HCT116 (cell line): ENCODE measurements around the gene EMD. TPM values are rescaled to one million over a fixed set of nuclear protein-coding genes. Genes with fewer than 3 reads are reported as not detected.

Experiments used
- ATAC-seq: fragments of 200-7000 bp; cut with Tn5 transposase; 2 replicates; pipeline ENCODE4 v1.9.1; 2020; ENCODE audit warnings: mild to moderate bottlenecking, moderate library complexity
- BruUV-seq: library from RNA; stranded (reverse); fragments of 400-500 nt; replicated peaks from 2 replicates; lab custom pipeline; 2021; lab: Mats Ljungman, UMichigan
- CTCF ChIA-PET: fragments of 300-600 bp; sonication (Branson Sonifier 250); formaldehyde crosslinking; loops from one replicate; lab custom pipeline; 2021; ENCODE audit warnings: antibody characterized with exemption; lab: Charles Lee
- POLR2A ChIA-PET: fragments of 300-600, 350-600 bp; sonication (Branson Sonifier 250); formaldehyde crosslinking; loops from one replicate; lab custom pipeline; 2021; ENCODE audit warnings: antibody characterized with exemption; lab: Charles Lee
- RAD21 ChIA-PET, 2 experiments: fragments of 300-600 bp; sonication (Branson Sonifier 250); formaldehyde crosslinking; loops; one replicate each; lab custom pipeline; 2023; ENCODE audit warnings: low total read pairs in 2 of 2; ENCODE audit not compliant: uncharacterized antibody in 2 of 2, unreplicated experiment in 2 of 2, low non-redundant PET in 1 of 2; lab: Charles Lee
- DNase-seq: peaks from one replicate; pipeline ENCODE4 v3.0.0-alpha.2; 2010; ENCODE audit warnings: low read depth, low spot score
- H2AFZ ChIP-seq: fragments of 200-600 bp; shearing (Covaris generic), sonication (generic); 2 replicates; pipeline ENCODE4 v1.6.1; 2017; ENCODE audit warnings: low read depth, mixed run types, mixed read lengths, antibody characterized with exemption, low read length; ENCODE audit not compliant: poor library complexity, severe bottlenecking
- H3K27ac ChIP-seq: 2 replicates; pipeline ENCODE4 v1.5.1; 2012; ENCODE audit warnings: low read depth, low read length
- H3K27me3 ChIP-seq: fragments of 200-600 bp; sonication (generic); 2 replicates; pipeline ENCODE4 v1.6.1; 2016; ENCODE audit warnings: mixed run types, low read length, mixed read lengths; ENCODE audit not compliant: insufficient read depth
- H3K36me3 ChIP-seq, 2 experiments: fragments of 200-500 bp in 1 of 2; fragments of 200-600 bp in 1 of 2; sonication (Bioruptor generic) in 1 of 2; sonication (generic) in 1 of 2; 2 replicates each; pipeline versions ENCODE4 v1.5.1 to v1.6.1; 2014 to 2016; ENCODE audit warnings: low read length in 2 of 2, inconsistent platforms in 1 of 2, mixed read lengths in 1 of 2, mixed run types in 1 of 2; ENCODE audit not compliant: insufficient read depth in 2 of 2, control insufficient read depth in 1 of 2
- H3K4me1 ChIP-seq, 2 experiments: fragments of 200-600 bp in 1 of 2; sonication (generic) in 1 of 2; 2 replicates each; pipeline versions ENCODE4 v1.5.1 to v1.6.1; 2012 to 2017; ENCODE audit warnings: low read length in 2 of 2, inconsistent platforms in 1 of 2, mild to moderate bottlenecking in 1 of 2, mixed read lengths in 1 of 2, mixed run types in 1 of 2, moderate library complexity in 1 of 2; ENCODE audit not compliant: insufficient read depth in 2 of 2, control insufficient read depth in 1 of 2
- H3K4me2 ChIP-seq: fragments of 200-600 bp; sonication (generic); 2 replicates; pipeline ENCODE4 v1.6.1; 2017; ENCODE audit warnings: mixed run types, low read length, mixed read lengths
- H3K4me3 ChIP-seq, 2 experiments: fragments of 200-600 bp in 1 of 2; sonication (generic) in 1 of 2; replicated peaks in 1 of 2; 2 replicates each; pipeline ENCODE4 v1.5.1; 2011 to 2016; ENCODE audit warnings: low read length in 2 of 2, control low read depth in 1 of 2, low read depth in 1 of 2, mild to moderate bottlenecking in 1 of 2, mixed read lengths in 1 of 2, mixed run types in 1 of 2
- H3K79me2 ChIP-seq: fragments of 200-600 bp; sonication (generic); 2 replicates; pipeline ENCODE4 v1.6.1; 2017; ENCODE audit warnings: mild to moderate bottlenecking, mixed run types, low read length, moderate library complexity, mixed read lengths; ENCODE audit not compliant: insufficient read depth
- H3K9ac ChIP-seq: fragments of 200-600 bp; sonication (generic); 2 replicates; pipeline ENCODE4 v1.6.1; 2016; ENCODE audit warnings: low read length, mixed read lengths
- H3K9me2 ChIP-seq: fragments of 200-600 bp; sonication (generic), shearing (Covaris generic); 2 replicates; pipeline ENCODE4 v1.6.1; 2017; ENCODE audit warnings: mixed run types, mild to moderate bottlenecking, moderate library complexity; ENCODE audit not compliant: insufficient read depth
- H3K9me3 ChIP-seq, 2 experiments: fragments of 200-500 bp in 1 of 2; fragments of 200-600 bp in 1 of 2; sonication (Bioruptor generic) in 1 of 2; sonication (generic) in 1 of 2; 2 replicates each; pipeline ENCODE4 v1.6.1; 2014 to 2017; ENCODE audit warnings: low read length in 2 of 2, mixed read lengths in 2 of 2, inconsistent platforms in 1 of 2, low read depth in 1 of 2, mild to moderate bottlenecking in 1 of 2, mixed run types in 1 of 2, moderate library complexity in 1 of 2; ENCODE audit not compliant: control insufficient read depth in 1 of 2, insufficient read depth in 1 of 2
- H4K20me1 ChIP-seq: fragments of 200-600 bp; sonication (generic), shearing (Covaris generic); 2 replicates; pipeline ENCODE4 v1.6.1; 2017; ENCODE audit warnings: mixed run types, mild to moderate bottlenecking, moderate library complexity; ENCODE audit not compliant: insufficient read depth
- FOSL1 ChIP-seq: IDR thresholded peaks from 2 replicates; pipeline ENCODE4 v1.6.1; 2012; ENCODE audit warnings: low read depth
- POLR2AphosphoS5 ChIP-seq: IDR thresholded peaks from 2 replicates; pipeline ENCODE4 v1.6.1; 2011; ENCODE audit warnings: mild to moderate bottlenecking, low read depth, low read length, moderate library complexity
- SP1 ChIP-seq: IDR thresholded peaks from 2 replicates; pipeline ENCODE4 v1.6.1; 2012; ENCODE audit warnings: low read depth
- intact Hi-C: fragments of 100-400 bp; cut with micrococcal nuclease; formaldehyde crosslinking; loops from 2 replicates; pipeline ENCODE4 v1.10.0; 2022
- total RNA-seq: library from RNA; stranded (reverse); gene quantifications from one replicate; pipeline ENCODE4 v1.2.1, GENCODE V29; 2021; ENCODE audit not compliant: unreplicated experiment
- TF ChIP-seq, protein P1 (sequence below), 3 experiments: fragments of 200-600 bp in 1 of 3; sonication (generic) in 1 of 3; IDR thresholded peaks in 2 of 3; conservative IDR thresholded peaks in 1 of 3; 2 replicates each; pipeline ENCODE4 v1.5.1; 2012 to 2017; ENCODE audit warnings: low read depth in 2 of 3, low read length in 2 of 3, antibody characterized with exemption in 1 of 3, borderline replicate concordance in 1 of 3, control low read depth in 1 of 3, mild to moderate bottlenecking in 1 of 3, mixed read lengths in 1 of 3, mixed run types in 1 of 3, moderate library complexity in 1 of 3; ENCODE audit not compliant: insufficient read depth in 1 of 3

The EMD gene
- total RNA-seq, 1 experiment from 2014 or later: 102 TPM

DNA sequence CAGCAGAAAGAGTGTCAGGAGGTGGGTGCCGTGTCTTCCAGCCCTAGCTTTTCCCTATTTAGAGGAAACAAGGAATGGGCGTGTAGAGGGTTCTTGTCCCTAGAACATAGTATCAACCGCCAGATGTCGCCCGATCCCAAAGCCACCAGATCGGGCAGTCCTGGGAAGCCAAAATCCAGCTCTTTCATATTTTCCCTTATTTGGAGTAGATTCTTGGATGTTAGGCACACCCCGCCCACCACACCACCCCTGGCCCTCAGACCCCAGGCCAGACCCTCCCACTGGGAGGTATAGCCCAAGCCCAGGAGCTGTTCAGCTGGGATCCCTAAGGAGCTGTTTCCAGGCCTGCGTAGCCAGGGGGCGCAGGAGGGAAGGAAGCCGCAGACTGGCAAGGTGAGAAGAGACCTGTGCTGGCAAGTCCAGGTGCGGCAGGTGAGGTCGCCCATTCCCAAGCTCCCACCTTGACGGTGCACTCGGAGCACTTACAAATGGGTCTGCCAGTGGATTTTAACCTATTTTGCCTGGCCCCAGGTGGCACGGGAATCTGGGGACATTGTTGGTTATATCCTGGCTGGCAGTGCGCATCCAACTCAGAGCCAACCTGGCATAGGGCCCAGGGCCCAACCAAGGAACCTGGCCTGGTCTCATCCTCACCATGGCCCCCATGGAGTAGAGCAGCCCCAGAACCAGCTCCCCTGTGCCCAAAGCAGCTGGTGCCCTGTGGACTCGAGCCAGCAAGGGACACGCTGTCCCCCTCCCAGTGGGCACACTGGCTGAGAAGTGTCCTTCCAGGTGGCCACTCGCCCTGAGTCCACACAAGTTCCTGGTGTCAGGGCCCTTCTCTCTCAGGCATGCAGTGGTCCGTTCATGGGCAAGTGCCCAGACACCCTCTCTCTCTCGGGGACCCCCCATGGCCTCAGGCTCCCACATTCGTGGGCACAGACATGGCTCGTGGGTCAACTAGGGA is 5.5 kb upstream of the EMD start:
- Histone ChIP-seq H3K4me1 (peaks cover 18 to 61% of the 10 kb centered on the region in 2 experiments), H3K27ac (peak overlapping the region; percentile 94), H3K79me2 (peaks cover 23% of the 10 kb centered on the region), H3K9me3 (no peaks in the 10 kb centered on the region), H3K4me3 (peak overlapping the region; percentile 56 to 63), H3K36me3 (no peaks in the 10 kb centered on the region), H3K9me2 (no peaks in the 10 kb centered on the region), H3K4me2 (peak overlapping the region; percentile 91), H3K9ac (peak overlapping the region; percentile 74), H2AFZ (no peak overlapping the region), H3K27me3 (no peaks in the 10 kb centered on the region), H4K20me1 (no peaks in the 10 kb centered on the region)
- peak; percentile 60 for TF ChIP-seq POLR2AphosphoS5
- TF ChIP-seq SP1: no peak
- TF ChIP-seq, protein P1, sequence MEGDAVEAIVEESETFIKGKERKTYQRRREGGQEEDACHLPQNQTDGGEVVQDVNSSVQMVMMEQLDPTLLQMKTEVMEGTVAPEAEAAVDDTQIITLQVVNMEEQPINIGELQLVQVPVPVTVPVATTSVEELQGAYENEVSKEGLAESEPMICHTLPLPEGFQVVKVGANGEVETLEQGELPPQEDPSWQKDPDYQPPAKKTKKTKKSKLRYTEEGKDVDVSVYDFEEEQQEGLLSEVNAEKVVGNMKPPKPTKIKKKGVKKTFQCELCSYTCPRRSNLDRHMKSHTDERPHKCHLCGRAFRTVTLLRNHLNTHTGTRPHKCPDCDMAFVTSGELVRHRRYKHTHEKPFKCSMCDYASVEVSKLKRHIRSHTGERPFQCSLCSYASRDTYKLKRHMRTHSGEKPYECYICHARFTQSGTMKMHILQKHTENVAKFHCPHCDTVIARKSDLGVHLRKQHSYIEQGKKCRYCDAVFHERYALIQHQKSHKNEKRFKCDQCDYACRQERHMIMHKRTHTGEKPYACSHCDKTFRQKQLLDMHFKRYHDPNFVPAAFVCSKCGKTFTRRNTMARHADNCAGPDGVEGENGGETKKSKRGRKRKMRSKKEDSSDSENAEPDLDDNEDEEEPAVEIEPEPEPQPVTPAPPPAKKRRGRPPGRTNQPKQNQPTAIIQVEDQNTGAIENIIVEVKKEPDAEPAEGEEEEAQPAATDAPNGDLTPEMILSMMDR (IDR thresholded peaks at IDR 0.05 in 2 of 3, conservative IDR thresholded peaks at IDR 0.05 in 1 of 3; ENCODE audit: borderline replicate concordance in 1 of 3, insufficient read depth in 1 of 3, low read depth in 2 of 3, low read length in 2 of 3): peak in 2 of 3 experiments; percentile 74 to 78; a peak in 4 of 6 replicates
- no peak for TF ChIP-seq FOSL1
- ChIA-PET POLR2A (interaction anchor here (1.1 to 2.3 kb wide), 6 partner anchors 9 to 174 kb away, joined by 3 to 12 read pairs (median 4); partner anchors contain the start of genes IKBKG, RPL10 and SLC10A3), RAD21 (interaction anchor here in 1 of 2 experiments (1.0 kb wide), 1 partner anchor 35 kb away, joined by 3 read pairs; the partner anchor contains the start of gene DNASE1L1), CTCF (interaction anchor here (0.7 to 1.6 kb wide), 15 partner anchors 8 to 402 kb away, joined by 3 to 18 read pairs (median 3); partner anchors contain the start of genes DNASE1L1, HCFC1, RPL10 and SLC10A3)
- ATAC-seq (peak; percentile 45), DNase-seq (peak; percentile 78)
- intact Hi-C loops: loop anchor here (1.0 kb wide), 1 partner anchor 162 kb away; no protein-coding TSS in a partner anchor
- TSS peak; percentile 79 for BruUV-seq
